Measurements from ENCODE around the gene NECTIN1.

NECTIN1 gene

DNA sequence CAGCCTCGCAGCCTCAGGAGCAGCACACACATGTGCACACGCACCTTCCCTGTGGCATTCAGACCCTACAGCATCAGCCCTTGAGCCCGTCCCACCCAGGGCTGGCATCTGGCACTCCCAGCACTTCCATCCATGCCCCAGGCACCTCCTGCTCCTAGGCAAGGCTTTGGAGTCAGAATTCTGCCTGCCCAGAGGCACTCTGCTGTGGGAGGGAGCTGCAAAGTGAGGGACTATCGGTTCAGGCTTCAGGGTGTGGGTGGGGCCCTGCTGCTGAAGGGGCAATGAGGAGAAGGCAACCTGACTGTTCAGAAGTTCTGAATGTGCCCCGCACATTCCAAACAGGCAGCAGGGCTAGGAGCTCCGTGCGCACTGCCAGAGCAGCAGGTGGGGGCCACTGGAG is 39.7 kb downstream of the NECTIN1 start:
- no peak for DNase-seq

DNA sequence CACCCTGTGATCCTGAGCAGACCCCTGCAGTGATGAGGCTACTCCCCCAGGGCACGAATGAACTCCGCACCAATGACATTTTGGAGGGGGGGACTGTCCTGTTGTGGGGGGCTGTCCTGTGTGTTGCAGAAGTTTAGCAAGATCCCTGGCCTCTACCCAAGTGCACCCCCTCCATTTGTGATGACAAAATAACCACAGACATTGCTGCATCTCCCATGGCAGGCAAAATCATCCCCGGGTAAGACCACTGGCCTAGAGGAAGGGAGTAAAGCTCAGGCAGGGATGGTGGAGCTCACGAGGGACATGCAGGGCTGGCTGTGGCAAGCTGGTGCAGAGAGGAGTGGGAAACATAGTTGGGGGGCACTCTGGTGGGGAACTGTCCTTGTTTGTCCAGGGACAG is 40.6 kb downstream of the NECTIN1 start:
- DNase-seq, result no peak

GRCh38 chr11:119687373-119688046 is 41.5 kb downstream of the NECTIN1 start:
- no peak for DNase-seq

DNA sequence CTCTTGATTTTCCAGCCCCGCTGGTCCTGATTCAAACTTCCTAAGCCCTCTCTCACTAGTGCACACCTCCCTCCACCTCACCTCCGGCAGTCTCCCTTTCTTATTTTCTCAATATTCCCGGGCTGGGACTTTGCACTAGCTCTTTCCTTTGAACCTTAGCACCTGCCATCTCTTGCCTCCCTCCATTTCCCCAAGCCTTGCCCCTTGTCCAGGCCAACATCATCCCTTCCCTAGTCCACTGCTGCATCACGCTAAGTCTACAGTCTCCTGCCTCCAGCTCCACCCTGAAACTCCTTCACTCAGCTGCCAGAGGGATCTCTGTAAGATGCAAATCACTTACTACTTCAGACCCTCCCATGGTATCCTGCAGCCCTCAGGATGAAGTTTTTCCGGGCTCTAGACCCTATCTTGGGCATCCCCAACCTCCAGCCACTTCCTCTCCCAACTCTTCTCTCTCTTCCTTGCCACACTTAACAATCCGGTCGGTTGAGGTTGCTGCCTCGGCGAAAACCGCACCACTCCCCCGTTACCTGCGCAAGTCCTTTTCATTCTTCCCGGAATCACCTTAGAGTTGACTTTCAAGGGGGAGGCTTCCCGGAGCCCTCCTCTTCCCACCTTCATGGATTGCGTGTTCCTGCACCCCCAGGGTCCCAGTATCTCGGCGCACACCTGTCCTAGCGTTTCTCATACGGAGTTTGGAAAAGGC is 42.7 kb downstream of the NECTIN1 start:
- DNase-seq, result no peak

DNA sequence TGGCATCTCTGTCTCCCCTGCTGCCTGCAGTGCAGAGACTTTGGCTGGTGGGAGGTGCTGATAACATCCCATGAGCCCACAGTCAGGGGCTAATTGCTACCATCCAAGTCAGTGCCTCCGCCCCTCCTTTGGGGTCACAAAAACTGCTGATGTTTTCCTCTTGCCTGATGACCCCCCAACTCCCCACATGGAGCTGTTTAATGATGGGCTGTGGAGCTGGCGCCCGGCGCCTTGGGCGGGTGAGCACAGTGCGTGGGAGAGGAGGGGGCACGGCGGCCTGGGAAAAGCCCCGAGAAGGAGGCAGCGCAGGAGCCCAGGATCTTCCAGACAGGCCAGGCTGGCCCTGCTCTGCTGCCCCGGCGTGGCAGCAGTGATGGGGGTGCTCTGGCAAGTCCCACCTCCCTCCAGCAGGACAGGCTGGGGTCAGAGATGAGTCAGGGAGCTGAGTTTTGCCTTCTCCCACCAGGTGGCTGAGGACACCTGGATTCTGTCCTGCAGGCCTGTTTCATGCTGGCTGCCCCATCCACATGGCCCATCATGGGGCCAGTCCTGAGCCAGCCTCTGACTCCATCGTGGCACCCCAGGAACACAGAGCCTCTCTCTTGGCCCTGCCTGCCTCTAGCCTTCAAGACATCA is 43.8 kb downstream of the NECTIN1 start:
- no peak for DNase-seq

- no peak for DNase-seq
Observed at GRCh38 chr11:119684361-119685110, 44.5 kb downstream of the NECTIN1 start.

DNA sequence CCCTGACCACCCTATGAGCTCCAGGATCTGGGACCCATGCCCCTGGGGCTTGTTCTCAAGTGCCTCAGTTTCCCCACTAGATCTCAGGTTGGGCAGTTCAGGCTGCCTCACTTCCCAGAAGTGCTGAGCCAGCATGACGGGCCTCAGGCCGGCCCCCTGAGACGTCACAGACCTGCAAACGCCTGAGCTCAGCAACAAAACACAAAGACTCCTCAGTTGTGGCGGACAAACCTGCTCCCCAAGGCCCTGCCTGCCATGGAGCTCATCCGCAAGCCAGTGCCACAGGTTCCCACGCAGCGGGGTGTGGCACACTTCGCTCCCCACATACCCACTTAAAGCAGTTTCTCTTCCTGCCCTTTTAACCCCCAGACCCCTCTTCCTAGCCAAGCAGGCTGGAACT is 45.2 kb downstream of the NECTIN1 start:
- no peak for DNase-seq

GRCh38 chr11:119681361-119681910 is 47.6 kb downstream of the NECTIN1 start:
- no peak for DNase-seq

DNA sequence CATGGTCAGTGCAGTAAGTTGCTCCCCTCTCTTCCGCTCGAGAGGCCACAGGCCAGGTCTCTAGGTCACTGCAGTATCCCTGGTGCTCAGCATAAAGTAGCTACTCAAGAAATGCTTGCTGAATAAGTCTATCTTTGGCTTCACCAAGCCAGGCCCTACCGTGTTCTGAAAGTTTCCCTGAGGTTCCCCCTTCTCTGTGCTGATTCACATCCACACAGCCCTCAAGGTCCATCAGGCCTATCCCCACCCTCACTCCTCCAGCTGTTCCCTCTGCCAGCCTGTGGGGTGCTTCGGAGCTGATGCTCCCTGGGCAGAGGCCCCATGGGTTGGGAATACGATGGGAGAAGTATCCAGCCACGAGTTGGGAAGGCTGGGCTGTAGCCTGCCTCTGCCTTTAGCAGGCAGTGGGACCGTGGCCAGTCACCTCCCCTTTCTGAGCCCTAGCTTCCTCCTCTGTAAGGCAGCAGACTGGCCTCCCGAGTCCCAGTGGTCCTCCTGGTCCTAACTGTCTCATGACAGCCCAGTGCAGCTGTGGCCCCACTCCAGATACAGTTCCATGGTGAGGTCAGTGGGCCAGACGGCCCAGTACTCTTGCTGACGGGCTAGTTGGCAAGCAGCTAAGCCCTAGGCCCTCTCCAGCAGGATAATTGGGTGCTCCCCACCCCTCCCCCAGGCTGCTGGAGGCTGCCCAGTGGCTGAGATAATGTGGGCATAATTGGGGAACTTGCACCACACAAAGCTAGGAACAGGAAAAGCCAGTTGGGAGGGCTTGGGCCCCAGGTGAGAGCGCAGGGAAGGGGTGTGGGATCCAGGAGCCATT is 48.2 kb downstream of the NECTIN1 start:
- no peak for DNase-seq

DNA sequence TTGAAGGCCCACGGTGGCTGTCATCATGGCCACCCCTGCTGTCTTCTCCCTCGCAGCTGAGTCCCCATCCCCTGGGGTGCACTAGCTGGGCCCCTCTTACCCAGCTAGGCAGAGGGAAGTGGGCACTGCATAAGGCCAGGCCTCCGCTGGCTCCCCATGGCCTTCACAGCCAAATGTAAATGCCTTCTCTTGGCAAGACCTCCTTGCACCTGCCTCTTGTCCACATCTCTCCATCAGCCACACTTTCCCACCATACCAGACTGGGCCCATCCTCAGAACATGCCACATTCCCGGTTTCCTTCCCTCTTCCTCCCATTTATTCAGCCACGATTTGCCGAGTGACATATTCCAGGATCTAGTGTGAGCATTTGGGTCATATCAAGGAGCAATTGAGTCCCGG is 49.7 kb downstream of the NECTIN1 start:
- DNase-seq, result no peak

DNA sequence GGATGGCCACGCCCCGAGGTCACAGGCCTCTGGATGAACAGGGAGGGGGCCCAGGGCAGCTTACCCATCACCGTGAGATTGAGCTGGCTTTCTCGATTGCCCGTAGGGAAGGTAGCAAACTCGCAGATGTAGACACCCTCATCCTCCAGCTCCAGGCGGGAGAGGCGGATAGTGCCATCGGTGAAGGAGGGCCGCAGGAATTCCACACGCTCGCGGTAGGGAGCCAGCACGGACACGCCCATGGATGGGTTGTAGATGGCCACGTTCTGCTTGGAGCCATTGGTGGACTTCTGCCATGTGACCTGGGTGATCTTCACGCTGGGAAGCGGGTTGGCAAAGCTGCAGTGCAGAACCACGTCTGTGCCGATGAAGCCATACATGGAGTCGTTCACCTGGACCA is 50.6 kb downstream of the NECTIN1 start:
- no peak for DNase-seq

DNA sequence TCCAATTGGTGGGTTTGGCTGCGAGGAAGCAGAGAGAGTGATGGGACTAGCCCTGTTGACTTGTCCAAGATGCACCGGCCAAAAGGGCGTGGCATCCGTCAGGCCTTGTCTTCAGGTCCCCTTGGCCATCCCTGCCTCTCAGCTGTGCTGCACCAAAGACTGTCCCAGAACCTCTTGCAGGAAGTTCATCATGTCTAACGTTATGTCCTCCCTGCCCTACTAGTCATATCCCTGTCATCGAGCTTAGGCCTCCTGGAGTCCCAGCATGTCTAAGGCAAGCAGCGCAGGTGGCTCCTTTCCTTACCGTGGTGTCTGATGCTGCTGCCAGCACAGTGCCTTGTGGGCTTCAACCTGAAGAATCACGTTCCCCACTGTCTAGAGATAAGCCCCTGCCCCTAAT is 51.2 kb downstream of the NECTIN1 start:
- DNase-seq, result no peak

DNA sequence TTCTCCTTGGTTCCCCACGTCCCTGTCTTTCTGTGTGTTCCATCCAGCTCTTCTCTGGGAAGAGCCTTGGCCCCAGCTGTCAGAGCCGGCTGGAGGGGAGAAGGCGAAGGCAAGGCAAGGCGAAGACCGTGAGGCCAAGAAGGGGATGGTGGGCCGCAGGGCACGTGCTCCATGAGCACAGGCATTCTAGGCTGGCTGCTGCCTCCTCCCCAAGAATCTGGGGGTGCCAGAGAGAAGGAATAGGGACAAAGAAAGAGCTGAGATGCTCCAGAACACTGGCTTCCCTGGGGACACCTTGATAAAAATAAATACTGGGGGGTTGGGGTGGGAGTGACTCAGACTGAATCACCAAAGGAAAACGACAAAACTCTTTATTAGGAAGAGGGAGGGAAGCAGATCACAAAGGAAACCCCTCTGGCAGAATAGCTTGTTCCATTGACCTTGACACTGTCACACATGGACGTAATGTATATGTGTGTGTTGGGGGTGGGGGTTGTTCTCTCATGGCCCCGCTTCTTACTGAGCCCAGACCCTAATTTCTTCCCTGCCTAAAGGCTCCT is 52.5 kb downstream of the NECTIN1 start:
- no peak for DNase-seq

DNA sequence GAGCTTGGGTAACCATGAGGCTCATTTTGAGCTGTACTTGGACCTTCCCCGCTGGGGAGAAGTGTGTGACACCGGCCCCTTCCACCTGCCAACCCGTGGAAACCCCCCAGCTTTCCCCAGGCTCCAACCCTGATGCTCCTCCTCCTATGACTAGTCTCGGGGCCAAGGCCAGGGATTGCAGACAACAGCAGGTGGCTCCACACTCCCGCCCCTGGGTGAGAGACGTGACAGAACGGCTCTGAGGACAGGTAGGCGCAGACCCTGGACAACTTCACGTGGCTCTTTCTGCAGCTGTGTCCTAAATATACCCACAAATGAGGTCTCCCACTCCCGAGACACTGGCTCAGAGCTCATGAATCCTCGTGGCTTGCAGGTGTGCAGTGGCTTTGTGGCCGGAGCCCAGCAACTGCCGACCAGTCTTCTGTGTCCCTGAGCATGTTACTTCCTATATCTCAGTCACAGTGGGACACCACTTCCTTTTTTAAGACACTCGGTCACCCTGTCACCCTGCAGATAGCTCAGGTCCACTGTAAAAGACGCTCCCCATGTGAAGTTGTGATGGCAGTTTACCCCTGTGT is 55.2 kb downstream of the NECTIN1 start:
- DNase-seq, result no peak

- no peak for DNase-seq
Observed at GRCh38 chr11:119673052-119673758, 55.8 kb downstream of the NECTIN1 start.

DNA sequence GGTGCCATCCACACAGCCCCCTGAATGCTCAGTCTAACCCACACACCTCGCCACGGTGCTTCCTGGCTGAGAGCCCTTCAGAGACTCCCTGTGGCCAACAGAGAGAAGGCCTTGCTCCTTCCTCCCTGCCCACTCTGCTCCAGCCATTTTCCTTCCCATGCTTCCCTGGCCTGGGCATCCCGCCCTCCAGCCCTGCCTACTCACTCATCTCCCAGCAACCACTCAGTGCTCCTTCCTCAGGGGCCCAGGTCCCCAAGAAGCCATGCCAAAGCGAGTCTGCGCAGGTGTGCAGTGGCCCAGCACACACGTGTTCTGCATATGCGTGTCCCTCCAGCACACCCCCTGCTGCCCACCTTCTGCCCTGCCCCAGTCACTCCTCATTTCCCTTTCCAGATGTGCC is 56.4 kb downstream of the NECTIN1 start:
- DNase-seq, result peak in 1 of 2 experiments; percentile 39

GRCh38 chr11:119671561-119672015 is 57.4 kb downstream of the NECTIN1 start:
- no peak for DNase-seq

DNA sequence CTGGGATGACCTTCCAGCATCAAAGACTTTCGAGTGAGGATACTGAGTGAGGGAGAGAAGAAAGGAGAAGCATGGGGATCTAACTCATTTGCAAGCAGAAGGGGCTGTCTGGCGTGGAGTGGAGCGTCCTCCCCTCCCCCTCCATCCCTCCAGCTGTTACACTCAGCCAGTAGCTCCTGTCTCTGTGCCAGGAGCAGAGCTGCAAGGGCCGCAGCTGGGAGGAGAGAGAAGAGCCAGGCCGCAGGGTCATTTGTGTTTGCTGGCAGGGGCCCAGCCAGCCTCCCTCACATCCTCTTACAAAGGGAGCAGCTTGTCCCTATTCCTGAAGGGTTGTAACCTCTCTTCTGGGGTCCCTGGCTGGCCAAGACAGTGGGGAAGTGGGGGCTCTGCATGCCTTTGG is 57.9 kb downstream of the NECTIN1 start:
- no peak for DNase-seq

DNA sequence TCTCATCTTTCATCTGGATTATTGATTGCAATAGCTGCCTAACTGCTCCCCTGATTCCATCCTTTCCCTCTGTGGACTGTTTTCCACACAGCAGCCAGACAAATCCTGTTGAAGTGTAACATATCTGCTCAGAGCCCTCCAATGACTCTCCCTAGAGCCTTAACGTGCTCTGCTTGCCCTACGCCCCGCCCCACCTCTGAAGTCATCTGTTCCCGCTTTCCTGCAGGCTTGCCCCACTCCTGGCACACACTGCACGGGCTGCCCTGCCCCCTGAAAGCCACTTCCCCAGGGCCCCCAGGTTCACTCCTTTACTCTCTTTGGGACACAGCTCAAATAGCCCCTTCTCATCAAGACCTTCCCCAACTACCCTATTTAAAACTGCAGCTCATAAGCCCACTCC is 59.5 kb downstream of the NECTIN1 start:
- DNase-seq, result no peak

DNA sequence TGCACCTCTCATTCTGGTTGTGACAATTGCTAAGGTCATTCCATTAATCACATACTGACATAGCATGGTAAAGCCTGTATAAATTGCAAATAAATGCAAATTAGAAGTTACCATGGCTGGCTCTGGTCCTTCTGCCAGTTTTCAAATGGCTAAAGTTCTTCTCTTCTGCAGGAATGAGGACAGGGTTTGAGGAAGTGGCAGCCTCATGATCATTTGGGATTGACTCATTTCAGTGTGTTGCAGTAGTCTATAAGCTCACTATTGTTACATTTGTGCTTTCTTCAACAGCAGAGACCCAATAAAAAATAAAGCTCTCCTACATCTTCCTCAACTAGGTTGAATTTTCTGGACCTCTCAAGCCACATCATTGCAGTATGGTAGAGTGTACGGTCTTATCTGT is 60.3 kb downstream of the NECTIN1 start:
- DNase-seq, result no peak
